RKO (cell line): Measurements from ENCODE around the gene CD300LB.

Experiments used
- DNase-seq: peaks from one replicate; pipeline ENCODE4 v3.0.0-alpha.2; 2016; ENCODE audit warnings: low spot score

CD300LB gene

GRCh38 chr17:74549343-74549742, 18.1 kb upstream of the CD300LB start:
- no peak for DNase-seq

GRCh38 chr17:74547736-74548135, 16.5 kb upstream of the CD300LB start:
- DNase-seq = peak; percentile 12

- no peak for DNase-seq
These were observed 16.0 kb upstream of the CD300LB start for GRCh38 chr17:74547264-74547663.

GRCh38 chr17:74546586-74546985, 15.3 kb upstream of the CD300LB start:
- no peak for DNase-seq

- peak; percentile 16 for DNase-seq
These were observed 14.6 kb upstream of the CD300LB start, which contains the start of gene CD300C for GRCh38 chr17:74545843-74546230. Gene CD300C, minus strand, starts transcription at chr17:74546115. Its CDS starts 333 bp downstream, at chr17:74545782.

GRCh38 chr17:74544991-74545842, 13.9 kb upstream of the CD300LB start:
- no peak for DNase-seq

- DNase-seq = no peak
These were observed 12.9 kb upstream of the CD300LB start for GRCh38 chr17:74543891-74544760.

- DNase-seq = no peak
These were observed 12.1 kb upstream of the CD300LB start for GRCh38 chr17:74543406-74543805.

- DNase-seq = no peak
These were observed 11.6 kb upstream of the CD300LB start for GRCh38 chr17:74542727-74543383.

- DNase-seq = no peak
These were observed 10.9 kb upstream of the CD300LB start for GRCh38 chr17:74542166-74542565.

GRCh38 chr17:74541176-74542111, 10.2 kb upstream of the CD300LB start:
- DNase-seq = no peak

- no peak for DNase-seq
These were observed 8.1 kb upstream of the CD300LB start for GRCh38 chr17:74539281-74539820.

GRCh38 chr17:74536890-74537289, 5.6 kb upstream of the CD300LB start:
- DNase-seq = no peak

GRCh38 chr17:74532115-74532514, 840 bp upstream of the CD300LB start:
- DNase-seq = no peak

- no peak for DNase-seq
These were observed 484 bp downstream of the CD300LB start for GRCh38 chr17:74530831-74531150.

- no peak for DNase-seq
These were observed 2.0 kb downstream of the CD300LB start for GRCh38 chr17:74529243-74529642.

GRCh38 chr17:74528491-74529199, 2.6 kb downstream of the CD300LB start:
- DNase-seq = no peak

GRCh38 chr17:74527756-74528155, 3.5 kb downstream of the CD300LB start:
- no peak for DNase-seq

GRCh38 chr17:74527081-74527480, 4.2 kb downstream of the CD300LB start:
- no peak for DNase-seq

- DNase-seq = no peak
These were observed 4.6 kb downstream of the CD300LB start for GRCh38 chr17:74526681-74527080.
